ENCODE results near the gene DDX27.

DDX27 gene

GRCh38 chr20:49288250-49288751 lies 69.1 kb downstream of the DDX27 start:
- TF ChIP-seq CTCF (IDR thresholded peaks at IDR 0.05; ENCODE audit: low read depth, low read length) = no peak
- no peak for DNase-seq (ENCODE audit: extremely low read depth, low read depth)

- DNase-seq (ENCODE audit: extremely low read depth, low read depth) = no peak
- TF ChIP-seq CTCF (IDR thresholded peaks at IDR 0.05; ENCODE audit: low read depth, low read length) = no peak
Observed at GRCh38 chr20:49288784-49289696, 69.8 kb downstream of the DDX27 start.

GRCh38 chr20:49290608-49291191 lies 71.5 kb downstream of the DDX27 start:
- DNase-seq (ENCODE audit: extremely low read depth, low read depth) = no peak
- no peak for TF ChIP-seq CTCF (IDR thresholded peaks at IDR 0.05; ENCODE audit: low read depth, low read length)

- DNase-seq (ENCODE audit: extremely low read depth, low read depth) = no peak
Observed at GRCh38 chr20:49291200-49291599, 72.0 kb downstream of the DDX27 start.

GRCh38 chr20:49292010-49292409 lies 72.8 kb downstream of the DDX27 start:
- TF ChIP-seq CTCF (IDR thresholded peaks at IDR 0.05; ENCODE audit: low read depth, low read length) = no peak
- no peak for DNase-seq (ENCODE audit: extremely low read depth, low read depth)

More at GRCh38 chr20:49291200-49291599, 72.0 kb downstream of the DDX27 start:
- no peak for TF ChIP-seq CTCF (IDR thresholded peaks at IDR 0.05; ENCODE audit: low read depth, low read length)

GRCh38 chr20:49293122-49293521 lies 73.9 kb downstream of the DDX27 start:
- no peak for DNase-seq (ENCODE audit: extremely low read depth, low read depth)
- no peak for TF ChIP-seq CTCF (IDR thresholded peaks at IDR 0.05; ENCODE audit: low read depth, low read length)
